ENCODE results near the gene MRPS18B. TPM values are rescaled to one million over a fixed set of nuclear protein-coding genes. Genes with fewer than 3 reads are reported as not detected.

The MRPS18B gene
- 18.8 TPM for total RNA-seq (ENCODE audit: insufficient read depth, low replicate concordance)

- DNase-seq (ENCODE audit: low spot score) = peak; percentile 100
Measured at GRCh38 chr6:30617565-30618269, at the start of gene MRPS18B. MRPS18B (plus strand) TSS chr6:30617840; CDS start chr6:30617866, 26 bp downstream.

GRCh38 chr6:30568245-30568644 is 49.4 kb upstream of the MRPS18B start:
- DNase-seq (ENCODE audit: low spot score) = no peak

GRCh38 chr6:30570263-30570662 is 47.4 kb upstream of the MRPS18B start:
- no peak for DNase-seq (ENCODE audit: low spot score)

- no peak for DNase-seq (ENCODE audit: low spot score)
Measured at GRCh38 chr6:30570740-30571074, 46.9 kb upstream of the MRPS18B start.

GRCh38 chr6:30571075-30571761 is 46.4 kb upstream of the MRPS18B start, which contains the start of gene ABCF1:
ABCF1 (plus strand) TSS chr6:30571442; CDS start chr6:30571488, 46 bp downstream.
- DNase-seq (ENCODE audit: low spot score) = peak; percentile 98

GRCh38 chr6:30571762-30572082 is 45.9 kb upstream of the MRPS18B start:
- no peak for DNase-seq (ENCODE audit: low spot score)

- DNase-seq (ENCODE audit: low spot score) = no peak
Measured at GRCh38 chr6:30572148-30572547, 45.5 kb upstream of the MRPS18B start.

- no peak for DNase-seq (ENCODE audit: low spot score)
Measured at GRCh38 chr6:30573113-30573512, 44.5 kb upstream of the MRPS18B start.

GRCh38 chr6:30578051-30578450 is 39.6 kb upstream of the MRPS18B start:
- no peak for DNase-seq (ENCODE audit: low spot score)

- DNase-seq (ENCODE audit: low spot score) = no peak
Measured at GRCh38 chr6:30583921-30584320, 33.7 kb upstream of the MRPS18B start.

- no peak for DNase-seq (ENCODE audit: low spot score)
Measured at GRCh38 chr6:30589754-30590358, 27.8 kb upstream of the MRPS18B start.

- no peak for DNase-seq (ENCODE audit: low spot score)
Measured at GRCh38 chr6:30590509-30590908, 27.1 kb upstream of the MRPS18B start.

- peak; percentile 92 for DNase-seq (ENCODE audit: low spot score)
Measured at GRCh38 chr6:30591008-30591407, 26.6 kb upstream of the MRPS18B start.

- no peak for DNase-seq (ENCODE audit: low spot score)
Measured at GRCh38 chr6:30592287-30592686, 25.4 kb upstream of the MRPS18B start.

- peak; percentile 84 for DNase-seq (ENCODE audit: low spot score)
Measured at GRCh38 chr6:30597315-30598144, 20.1 kb upstream of the MRPS18B start.

GRCh38 chr6:30598912-30599624 is 18.6 kb upstream of the MRPS18B start:
- DNase-seq (ENCODE audit: low spot score) = no peak

GRCh38 chr6:30599625-30600324 is 17.9 kb upstream of the MRPS18B start:
- no peak for DNase-seq (ENCODE audit: low spot score)

- DNase-seq (ENCODE audit: low spot score) = no peak
Measured at GRCh38 chr6:30600451-30600961, 17.1 kb upstream of the MRPS18B start.

- no peak for DNase-seq (ENCODE audit: low spot score)
Measured at GRCh38 chr6:30601436-30601814, 16.2 kb upstream of the MRPS18B start.

- no peak for DNase-seq (ENCODE audit: low spot score)
Measured at GRCh38 chr6:30601815-30602641, 15.6 kb upstream of the MRPS18B start.
